ENCODE measurements around the gene NCSTN. TPM values are rescaled to one million over a fixed set of nuclear protein-coding genes. Genes with fewer than 3 reads are reported as not detected.

The NCSTN gene
- total and polyA plus RNA-seq, 10 of the 15 experiments (the other 5 are each of a cell fraction or from before 2014, with no cell fraction given): 33.3 to 88.2 (median 60.4) TPM

DNA sequence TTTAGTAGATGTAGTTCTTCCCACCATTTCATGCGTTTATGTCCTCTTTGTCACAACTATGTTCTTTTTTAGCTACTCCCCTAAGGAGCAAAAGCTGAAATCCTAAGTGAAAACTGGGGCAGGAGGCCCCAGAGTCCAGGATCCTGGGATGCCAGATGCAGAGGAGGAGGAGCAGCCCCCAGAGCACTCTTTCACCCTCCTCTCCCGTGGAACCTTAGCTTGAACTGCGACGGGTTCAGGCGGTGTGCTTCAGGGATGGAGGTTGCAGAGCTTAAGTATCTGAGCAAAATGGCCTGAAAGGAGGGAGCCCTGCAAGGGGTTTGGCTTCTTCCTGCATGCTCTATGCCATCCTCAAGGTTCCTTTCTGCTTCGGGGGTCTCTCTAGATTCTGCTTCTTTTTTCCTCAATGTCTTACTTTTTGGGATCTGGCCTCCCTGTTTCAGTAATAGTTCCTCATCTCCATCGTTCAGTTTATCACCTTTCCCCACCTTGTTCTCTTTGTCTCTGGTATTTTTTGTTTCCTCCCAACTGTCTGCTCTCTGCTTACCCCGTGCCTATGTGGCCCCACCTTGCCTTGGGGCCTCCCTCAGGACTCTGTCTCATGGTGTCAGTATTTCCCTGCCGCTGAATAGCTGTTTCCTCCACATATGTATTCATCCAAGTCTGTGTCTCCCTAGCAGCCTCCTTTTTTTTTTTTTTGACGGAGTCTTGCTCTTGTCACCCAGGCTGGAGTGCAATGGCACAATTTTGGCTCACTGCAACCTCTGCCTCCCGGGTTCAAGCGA, 21.0 kb downstream of the NCSTN start:
- no peaks in the 10 kb centered on the region for H3K27me3 ChIP-seq (replicated peaks in 1 of 2; ENCODE audit: control insufficient read depth in 2 of 2, insufficient read depth in 2 of 2, low read length in 1 of 2)
- no peak overlapping the region for H3K4me3 ChIP-seq
- ChIA-PET POLR2A (interaction anchor here (0.5 to 0.7 kb wide), 2 partner anchors 10 to 33 kb away, joined by 5 read pairs; no protein-coding TSS in a partner anchor), CTCF (interaction anchor here (1.5 to 5.5 kb wide), 3 partner anchors 12 to 72 kb away, joined by 5 to 45 read pairs (median 5); no protein-coding TSS in a partner anchor), SMC1A (ENCODE audit: uncharacterized antibody, unreplicated experiment) (interaction anchor here (1.0 kb wide), 1 partner anchor 12 kb away, joined by 3 read pairs; no protein-coding TSS in a partner anchor), RAD21 (ENCODE audit: unreplicated experiment) (no interaction called here)
- H2AFZ ChIP-seq (ENCODE audit: control insufficient read depth, low read depth, low read length): no peak overlapping the region
- intact Hi-C loops (cut with micrococcal nuclease; ENCODE audit: unreplicated experiment) (no loop called here), in situ Hi-C loops (cut with MboI) (no loop called here)
- no peaks in the 10 kb centered on the region for H3K9me3 ChIP-seq (replicated peaks; ENCODE audit: control insufficient read depth, insufficient read depth, low read length)
- H3K4me1 ChIP-seq (ENCODE audit: control insufficient read depth, insufficient read depth, low read length): no peaks in the 10 kb centered on the region
- DNase-seq (ENCODE audit: low read depth, low spot score): no peak
- no peak for FAIRE-seq
- no peak overlapping the region for H3K9ac ChIP-seq (ENCODE audit: control insufficient read depth, insufficient read depth, low read length)
- H4K20me1 ChIP-seq (ENCODE audit: control insufficient read depth, insufficient read depth): no peaks in the 10 kb centered on the region
- no TSS peak for BruUV-seq (replicated peaks)
- no peak overlapping the region for H3K4me2 ChIP-seq (ENCODE audit: control insufficient read depth, insufficient read depth)
- H3K36me3 ChIP-seq (ENCODE audit: control insufficient read depth in 2 of 2, insufficient read depth in 2 of 2, low read length in 1 of 2): peaks cover 3 to 14% of the 10 kb centered on the region in 2 experiments
- no peaks in the 10 kb centered on the region for H3K79me2 ChIP-seq (ENCODE audit: control insufficient read depth, insufficient read depth, low read length)
- TF ChIP-seq, protein P1, sequence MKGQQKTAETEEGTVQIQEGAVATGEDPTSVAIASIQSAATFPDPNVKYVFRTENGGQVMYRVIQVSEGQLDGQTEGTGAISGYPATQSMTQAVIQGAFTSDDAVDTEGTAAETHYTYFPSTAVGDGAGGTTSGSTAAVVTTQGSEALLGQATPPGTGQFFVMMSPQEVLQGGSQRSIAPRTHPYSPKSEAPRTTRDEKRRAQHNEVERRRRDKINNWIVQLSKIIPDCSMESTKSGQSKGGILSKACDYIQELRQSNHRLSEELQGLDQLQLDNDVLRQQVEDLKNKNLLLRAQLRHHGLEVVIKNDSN (IDR thresholded peaks at IDR 0.05; ENCODE audit: borderline replicate concordance, extremely low read length, insufficient read depth, low read depth, low read length): no peak
- TF ChIP-seq ZNF207 (IDR thresholded peaks at IDR 0.05; ENCODE audit: borderline replicate concordance) (no peak), ZNF384 (IDR thresholded peaks at IDR 0.05; ENCODE audit: borderline replicate concordance, low read depth, low read length) (no peak)
- 78% methylated on average over 11 of the region's 12 CpGs for WGBS (ENCODE audit: insufficient coverage, insufficient replicate concordance, low lambda C conversion rate, missing lambda C conversion rate)
- no peak overlapping the region for H3K27ac ChIP-seq (ENCODE audit: control insufficient read depth, insufficient read depth)
- ATAC-seq: no peak

DNA sequence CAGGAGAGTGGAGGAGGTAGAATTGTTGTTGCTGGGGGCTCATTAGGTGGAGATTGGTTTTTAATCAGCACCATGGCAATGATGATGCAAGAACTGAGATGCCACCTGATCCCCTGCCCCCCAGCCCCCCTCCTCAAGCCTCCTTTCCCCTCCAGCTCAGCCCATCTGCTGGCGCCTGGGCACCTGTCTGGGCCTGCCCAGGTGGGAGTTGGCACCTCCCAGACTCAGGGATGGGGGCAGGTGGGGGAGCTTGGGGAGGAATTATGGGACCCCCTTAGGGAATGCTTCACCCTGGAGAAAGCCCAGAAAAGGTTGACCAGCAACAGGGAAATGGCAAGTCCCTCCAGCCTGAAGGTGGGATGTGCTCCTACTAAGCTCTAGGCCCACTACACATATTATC, 22.1 kb downstream of the NCSTN start:
- Histone ChIP-seq H3K27ac (ENCODE audit: control insufficient read depth, insufficient read depth) (no peak overlapping the region), H2AFZ (ENCODE audit: control insufficient read depth, low read depth, low read length) (no peak overlapping the region), H3K79me2 (ENCODE audit: control insufficient read depth, insufficient read depth, low read length) (no peaks in the 10 kb centered on the region), H3K4me3 (no peak overlapping the region), H3K4me2 (ENCODE audit: control insufficient read depth, insufficient read depth) (no peak overlapping the region), H3K9me3 (replicated peaks; ENCODE audit: control insufficient read depth, insufficient read depth, low read length) (no peaks in the 10 kb centered on the region), H3K27me3 (replicated peaks in 1 of 2; ENCODE audit: control insufficient read depth in 2 of 2, insufficient read depth in 2 of 2, low read length in 1 of 2) (no peaks in the 10 kb centered on the region), H3K9ac (ENCODE audit: control insufficient read depth, insufficient read depth, low read length) (no peak overlapping the region), H3K4me1 (ENCODE audit: control insufficient read depth, insufficient read depth, low read length) (no peaks in the 10 kb centered on the region), H4K20me1 (ENCODE audit: control insufficient read depth, insufficient read depth) (no peaks in the 10 kb centered on the region), H3K36me3 (ENCODE audit: control insufficient read depth in 2 of 2, insufficient read depth in 2 of 2, low read length in 1 of 2) (peaks cover 2 to 4% of the 10 kb centered on the region in 2 experiments; a peak in 3 of 4 replicates)
- CTCF ChIA-PET: interaction anchor here (5.5 kb wide), 1 partner anchor 11 kb away, joined by 45 read pairs; no protein-coding TSS in a partner anchor
- in situ Hi-C loops (cut with MboI) (no loop called here), intact Hi-C loops (cut with micrococcal nuclease; ENCODE audit: unreplicated experiment) (no loop called here)
- DNase-seq (ENCODE audit: low read depth, low spot score) (no peak), ATAC-seq (no peak), FAIRE-seq (no peak)
- SMC1A ChIA-PET (ENCODE audit: uncharacterized antibody, unreplicated experiment): no interaction called here
- POLR2A ChIA-PET: no interaction called here
- RAD21 ChIA-PET (ENCODE audit: unreplicated experiment): interaction anchor here (1.0 to 1.9 kb wide), 2 partner anchors 11 to 74 kb away, joined by 3 to 7 read pairs; no protein-coding TSS in a partner anchor
- BruUV-seq (replicated peaks): no TSS peak
- WGBS (ENCODE audit: insufficient coverage, insufficient replicate concordance, low lambda C conversion rate, missing lambda C conversion rate): 75% methylated on average over 1 of the region's 1 CpG
- TF ChIP-seq, protein P2, sequence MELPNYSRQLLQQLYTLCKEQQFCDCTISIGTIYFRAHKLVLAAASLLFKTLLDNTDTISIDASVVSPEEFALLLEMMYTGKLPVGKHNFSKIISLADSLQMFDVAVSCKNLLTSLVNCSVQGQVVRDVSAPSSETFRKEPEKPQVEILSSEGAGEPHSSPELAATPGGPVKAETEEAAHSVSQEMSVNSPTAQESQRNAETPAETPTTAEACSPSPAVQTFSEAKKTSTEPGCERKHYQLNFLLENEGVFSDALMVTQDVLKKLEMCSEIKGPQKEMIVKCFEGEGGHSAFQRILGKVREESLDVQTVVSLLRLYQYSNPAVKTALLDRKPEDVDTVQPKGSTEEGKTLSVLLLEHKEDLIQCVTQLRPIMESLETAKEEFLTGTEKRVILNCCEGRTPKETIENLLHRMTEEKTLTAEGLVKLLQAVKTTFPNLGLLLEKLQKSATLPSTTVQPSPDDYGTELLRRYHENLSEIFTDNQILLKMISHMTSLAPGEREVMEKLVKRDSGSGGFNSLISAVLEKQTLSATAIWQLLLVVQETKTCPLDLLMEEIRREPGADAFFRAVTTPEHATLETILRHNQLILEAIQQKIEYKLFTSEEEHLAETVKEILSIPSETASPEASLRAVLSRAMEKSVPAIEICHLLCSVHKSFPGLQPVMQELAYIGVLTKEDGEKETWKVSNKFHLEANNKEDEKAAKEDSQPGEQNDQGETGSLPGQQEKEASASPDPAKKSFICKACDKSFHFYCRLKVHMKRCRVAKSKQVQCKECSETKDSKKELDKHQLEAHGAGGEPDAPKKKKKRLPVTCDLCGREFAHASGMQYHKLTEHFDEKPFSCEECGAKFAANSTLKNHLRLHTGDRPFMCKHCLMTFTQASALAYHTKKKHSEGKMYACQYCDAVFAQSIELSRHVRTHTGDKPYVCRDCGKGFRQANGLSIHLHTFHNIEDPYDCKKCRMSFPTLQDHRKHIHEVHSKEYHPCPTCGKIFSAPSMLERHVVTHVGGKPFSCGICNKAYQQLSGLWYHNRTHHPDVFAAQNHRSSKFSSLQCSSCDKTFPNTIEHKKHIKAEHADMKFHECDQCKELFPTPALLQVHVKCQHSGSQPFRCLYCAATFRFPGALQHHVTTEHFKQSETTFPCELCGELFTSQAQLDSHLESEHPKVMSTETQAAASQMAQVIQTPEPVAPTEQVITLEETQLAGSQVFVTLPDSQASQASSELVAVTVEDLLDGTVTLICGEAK (IDR thresholded peaks at IDR 0.05; ENCODE audit: borderline replicate concordance): no peak
- no peak for TF ChIP-seq BRCA1 (IDR thresholded peaks at IDR 0.05; ENCODE audit: low read depth, low read length)

Data from GM12878 (cell line).